Measurements from ENCODE around the gene CEACAM19.

GRCh38 chr19:44661205-44661604 is 10.1 kb upstream of the CEACAM19 start:
- TF ChIP-seq ZC3H10 (CRISPR knock-in tag; IDR thresholded peaks at IDR 0.05) (no peak), CSDC2 (CRISPR knock-in tag; IDR thresholded peaks at IDR 0.05) (no peak), ZNF70 (CRISPR knock-in tag; IDR thresholded peaks at IDR 0.05) (no peak), TCF4 (CRISPR knock-in tag; IDR thresholded peaks at IDR 0.05; ENCODE audit: borderline replicate concordance) (no peak), GLIS3 (CRISPR knock-in tag; IDR thresholded peaks at IDR 0.05) (no peak), ZNF565 (CRISPR knock-in tag; conservative IDR thresholded peaks at IDR 0.05; ENCODE audit: low read depth) (no peak), ARNTL (CRISPR knock-in tag; IDR thresholded peaks at IDR 0.05; ENCODE audit: borderline replicate concordance, low read depth) (no peak), SNAI2 (CRISPR knock-in tag; IDR thresholded peaks at IDR 0.05) (no peak), CSRNP3 (CRISPR knock-in tag; IDR thresholded peaks at IDR 0.05) (no peak), OSR1 (CRISPR knock-in tag; IDR thresholded peaks at IDR 0.05) (no peak)
- TF ChIP-seq, protein P1, sequence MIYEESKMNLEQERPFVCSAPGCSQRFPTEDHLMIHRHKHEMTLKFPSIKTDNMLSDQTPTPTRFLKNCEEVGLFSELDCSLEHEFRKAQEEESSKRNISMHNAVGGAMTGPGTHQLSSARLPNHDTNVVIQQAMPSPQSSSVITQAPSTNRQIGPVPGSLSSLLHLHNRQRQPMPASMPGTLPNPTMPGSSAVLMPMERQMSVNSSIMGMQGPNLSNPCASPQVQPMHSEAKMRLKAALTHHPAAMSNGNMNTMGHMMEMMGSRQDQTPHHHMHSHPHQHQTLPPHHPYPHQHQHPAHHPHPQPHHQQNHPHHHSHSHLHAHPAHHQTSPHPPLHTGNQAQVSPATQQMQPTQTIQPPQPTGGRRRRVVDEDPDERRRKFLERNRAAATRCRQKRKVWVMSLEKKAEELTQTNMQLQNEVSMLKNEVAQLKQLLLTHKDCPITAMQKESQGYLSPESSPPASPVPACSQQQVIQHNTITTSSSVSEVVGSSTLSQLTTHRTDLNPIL (CRISPR knock-in tag; IDR thresholded peaks at IDR 0.05; ENCODE audit: low read depth): no peak
- TF ChIP-seq, protein P2, sequence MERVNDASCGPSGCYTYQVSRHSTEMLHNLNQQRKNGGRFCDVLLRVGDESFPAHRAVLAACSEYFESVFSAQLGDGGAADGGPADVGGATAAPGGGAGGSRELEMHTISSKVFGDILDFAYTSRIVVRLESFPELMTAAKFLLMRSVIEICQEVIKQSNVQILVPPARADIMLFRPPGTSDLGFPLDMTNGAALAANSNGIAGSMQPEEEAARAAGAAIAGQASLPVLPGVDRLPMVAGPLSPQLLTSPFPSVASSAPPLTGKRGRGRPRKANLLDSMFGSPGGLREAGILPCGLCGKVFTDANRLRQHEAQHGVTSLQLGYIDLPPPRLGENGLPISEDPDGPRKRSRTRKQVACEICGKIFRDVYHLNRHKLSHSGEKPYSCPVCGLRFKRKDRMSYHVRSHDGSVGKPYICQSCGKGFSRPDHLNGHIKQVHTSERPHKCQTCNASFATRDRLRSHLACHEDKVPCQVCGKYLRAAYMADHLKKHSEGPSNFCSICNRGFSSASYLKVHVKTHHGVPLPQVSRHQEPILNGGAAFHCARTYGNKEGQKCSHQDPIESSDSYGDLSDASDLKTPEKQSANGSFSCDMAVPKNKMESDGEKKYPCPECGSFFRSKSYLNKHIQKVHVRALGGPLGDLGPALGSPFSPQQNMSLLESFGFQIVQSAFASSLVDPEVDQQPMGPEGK (CRISPR knock-in tag; IDR thresholded peaks at IDR 0.05; ENCODE audit: borderline replicate concordance): no peak
- TF ChIP-seq, protein P3, sequence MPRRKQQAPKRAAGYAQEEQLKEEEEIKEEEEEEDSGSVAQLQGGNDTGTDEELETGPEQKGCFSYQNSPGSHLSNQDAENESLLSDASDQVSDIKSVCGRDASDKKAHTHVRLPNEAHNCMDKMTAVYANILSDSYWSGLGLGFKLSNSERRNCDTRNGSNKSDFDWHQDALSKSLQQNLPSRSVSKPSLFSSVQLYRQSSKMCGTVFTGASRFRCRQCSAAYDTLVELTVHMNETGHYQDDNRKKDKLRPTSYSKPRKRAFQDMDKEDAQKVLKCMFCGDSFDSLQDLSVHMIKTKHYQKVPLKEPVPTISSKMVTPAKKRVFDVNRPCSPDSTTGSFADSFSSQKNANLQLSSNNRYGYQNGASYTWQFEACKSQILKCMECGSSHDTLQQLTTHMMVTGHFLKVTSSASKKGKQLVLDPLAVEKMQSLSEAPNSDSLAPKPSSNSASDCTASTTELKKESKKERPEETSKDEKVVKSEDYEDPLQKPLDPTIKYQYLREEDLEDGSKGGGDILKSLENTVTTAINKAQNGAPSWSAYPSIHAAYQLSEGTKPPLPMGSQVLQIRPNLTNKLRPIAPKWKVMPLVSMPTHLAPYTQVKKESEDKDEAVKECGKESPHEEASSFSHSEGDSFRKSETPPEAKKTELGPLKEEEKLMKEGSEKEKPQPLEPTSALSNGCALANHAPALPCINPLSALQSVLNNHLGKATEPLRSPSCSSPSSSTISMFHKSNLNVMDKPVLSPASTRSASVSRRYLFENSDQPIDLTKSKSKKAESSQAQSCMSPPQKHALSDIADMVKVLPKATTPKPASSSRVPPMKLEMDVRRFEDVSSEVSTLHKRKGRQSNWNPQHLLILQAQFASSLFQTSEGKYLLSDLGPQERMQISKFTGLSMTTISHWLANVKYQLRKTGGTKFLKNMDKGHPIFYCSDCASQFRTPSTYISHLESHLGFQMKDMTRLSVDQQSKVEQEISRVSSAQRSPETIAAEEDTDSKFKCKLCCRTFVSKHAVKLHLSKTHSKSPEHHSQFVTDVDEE (CRISPR knock-in tag; IDR thresholded peaks at IDR 0.05): no peak
